NCI-H128 (cell line): ENCODE measurements around the gene BMAL1.
"Not testable (repeated sequence)": the region's sequence is repeated elsewhere in the genome, so short reads cannot be mapped to it uniquely, and the experiment has no call there.

Experiments used
- DNase-seq: peaks from one replicate; lab custom pipeline; 2025; ENCODE audit not compliant: unreplicated experiment; lab: John Stamatoyannopoulos, UW

Gene BMAL1

GRCh38 chr11:13277768-13278608, at the start of gene BMAL1:
Gene BMAL1 (plus strand): TSS chr11:13277790. CDS start chr11:13354309, 76,519 bp downstream.
- DNase-seq: no peak

GRCh38 chr11:13228572-13228971, 49.0 kb upstream of the BMAL1 start:
- DNase-seq: no peak

- DNase-seq: no peak
Measured at GRCh38 chr11:13229136-13229535, 48.5 kb upstream of the BMAL1 start.

GRCh38 chr11:13229711-13230318, 47.8 kb upstream of the BMAL1 start:
- no peak for DNase-seq

DNA sequence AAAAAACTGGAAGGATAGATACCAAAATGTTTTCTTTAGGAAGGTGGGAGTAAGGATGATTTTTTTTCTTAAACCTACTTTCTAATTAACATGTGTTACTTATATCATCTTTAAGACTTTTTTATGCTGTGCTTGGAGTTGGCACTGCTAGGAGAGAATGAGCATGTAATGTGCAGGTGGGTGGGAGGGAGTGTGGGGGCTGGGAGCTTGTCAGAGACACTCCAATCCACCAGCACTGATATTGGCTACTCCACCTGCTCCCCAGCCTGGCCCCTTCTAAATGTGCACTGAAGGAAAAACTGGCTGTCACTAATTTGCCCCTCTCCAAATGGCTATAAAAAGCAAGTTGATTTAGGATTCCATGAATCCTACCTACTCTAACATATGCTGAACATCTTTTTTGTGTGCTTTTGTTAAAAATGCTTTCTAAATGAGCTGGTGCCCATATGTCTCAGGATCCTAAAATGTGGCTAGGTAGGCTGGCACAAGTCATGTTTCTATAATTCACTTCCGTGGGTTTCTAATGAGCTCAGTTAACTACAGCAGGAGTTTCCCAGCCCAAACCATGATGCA, 44.3 kb upstream of the BMAL1 start:
- DNase-seq: no peak

DNA sequence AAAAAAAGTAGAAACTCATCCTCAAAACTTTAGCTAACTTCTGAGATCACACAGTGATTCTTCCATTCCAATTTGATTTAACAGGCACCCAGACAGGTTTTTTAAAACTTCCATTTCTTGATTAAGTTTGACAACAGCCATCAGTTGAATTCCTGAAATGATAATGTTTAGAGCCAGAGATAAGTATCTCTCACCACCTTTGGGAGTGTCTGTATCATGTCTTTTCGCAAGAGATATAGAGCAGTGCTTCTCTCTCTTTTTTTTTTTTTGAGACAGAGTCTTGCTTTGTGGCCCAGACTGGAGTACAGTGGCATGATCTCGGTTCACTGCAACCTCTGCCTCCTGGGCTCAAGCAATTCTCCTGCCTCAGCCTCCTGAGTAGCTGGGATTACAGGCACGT, 41.7 kb upstream of the BMAL1 start:
- DNase-seq: no peak

- DNase-seq: no peak
Measured at GRCh38 chr11:13236626-13237025, 41.0 kb upstream of the BMAL1 start.

DNA sequence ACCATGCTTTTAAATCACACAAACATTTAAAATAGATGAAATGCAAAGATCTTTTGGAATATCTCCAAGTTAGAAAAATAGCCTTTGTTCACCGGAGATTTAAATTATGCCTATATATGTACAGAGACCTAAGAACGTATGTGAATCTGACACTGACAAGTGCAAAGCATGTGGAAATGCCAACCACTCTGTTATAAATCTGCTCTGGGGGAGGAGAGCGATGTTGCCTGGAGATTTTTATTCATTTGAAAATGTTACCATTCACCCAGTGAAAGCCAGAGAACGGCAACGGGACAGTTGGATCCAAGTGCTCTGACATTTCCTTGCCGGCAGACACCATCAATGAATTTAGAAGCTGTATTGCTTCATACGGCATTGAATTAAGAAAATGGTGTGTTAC, 39.8 kb upstream of the BMAL1 start:
- no peak for DNase-seq

- DNase-seq: no peak
Measured at GRCh38 chr11:13238879-13239514, 38.6 kb upstream of the BMAL1 start.

DNA sequence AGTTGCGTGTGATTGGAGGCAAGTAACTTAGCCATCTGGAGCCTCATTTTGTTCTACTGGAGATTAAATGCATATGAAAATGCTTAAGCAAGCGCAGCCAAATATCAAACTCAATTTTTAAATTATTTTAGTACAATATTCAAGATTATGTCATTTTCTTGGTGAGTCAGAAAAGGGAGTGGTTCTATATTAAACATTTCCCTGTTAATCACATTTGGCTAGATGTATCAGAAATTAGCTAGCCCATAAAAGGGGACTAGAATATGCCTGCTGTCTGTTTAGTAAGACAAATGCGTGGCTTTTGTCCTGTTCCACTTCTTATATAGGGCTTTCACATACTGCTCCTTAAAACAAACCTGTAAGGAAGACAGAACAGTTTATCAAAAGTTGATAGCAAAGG, 35.0 kb upstream of the BMAL1 start:
- no peak for DNase-seq

GRCh38 chr11:13247606-13248296, 29.8 kb upstream of the BMAL1 start:
- no peak for DNase-seq

- DNase-seq: no peak
Measured at GRCh38 chr11:13249177-13249576, 28.4 kb upstream of the BMAL1 start.

DNA sequence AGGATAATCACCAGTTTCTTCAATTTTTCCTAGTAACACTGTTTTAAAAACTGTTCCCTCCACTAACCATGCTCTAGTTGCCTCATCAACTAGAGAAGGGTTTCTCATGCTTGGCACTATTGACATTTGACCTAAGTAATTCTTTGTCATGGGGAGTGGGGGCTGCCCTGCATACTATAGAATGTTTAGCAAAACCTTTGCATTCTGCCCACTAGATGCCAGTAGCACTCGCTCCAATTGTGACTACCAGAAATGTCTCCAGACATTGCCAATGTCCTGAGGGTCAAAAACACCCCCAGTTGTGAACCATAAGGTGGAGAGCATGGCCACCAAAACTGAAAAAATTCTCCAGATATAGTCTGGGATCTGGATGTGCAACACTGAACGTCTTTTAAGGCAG, 27.6 kb upstream of the BMAL1 start:
- DNase-seq: no peak

- DNase-seq: no peak
Measured at GRCh38 chr11:13251966-13252365, 25.6 kb upstream of the BMAL1 start.

- DNase-seq: no peak
Measured at GRCh38 chr11:13252438-13252837, 25.2 kb upstream of the BMAL1 start.

DNA sequence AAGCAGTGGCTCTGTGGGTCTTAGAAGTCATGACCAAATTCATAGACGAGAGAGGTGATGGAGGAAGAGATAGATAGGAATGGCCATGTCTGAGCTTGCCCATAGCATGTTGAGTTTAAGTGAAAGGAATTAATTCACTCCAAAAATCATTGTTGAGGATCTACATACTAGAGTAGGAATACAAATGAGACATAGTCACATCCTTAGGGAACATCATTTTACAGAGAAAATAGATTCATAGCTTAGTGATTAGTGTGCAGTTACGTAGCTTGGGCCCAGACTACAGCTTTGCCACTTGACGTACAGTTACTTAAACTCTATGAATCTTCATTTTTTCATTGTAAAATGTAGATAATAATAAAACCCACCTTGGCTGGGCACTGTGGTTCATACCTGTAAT, 21.4 kb upstream of the BMAL1 start:
- DNase-seq: no peak

DNA sequence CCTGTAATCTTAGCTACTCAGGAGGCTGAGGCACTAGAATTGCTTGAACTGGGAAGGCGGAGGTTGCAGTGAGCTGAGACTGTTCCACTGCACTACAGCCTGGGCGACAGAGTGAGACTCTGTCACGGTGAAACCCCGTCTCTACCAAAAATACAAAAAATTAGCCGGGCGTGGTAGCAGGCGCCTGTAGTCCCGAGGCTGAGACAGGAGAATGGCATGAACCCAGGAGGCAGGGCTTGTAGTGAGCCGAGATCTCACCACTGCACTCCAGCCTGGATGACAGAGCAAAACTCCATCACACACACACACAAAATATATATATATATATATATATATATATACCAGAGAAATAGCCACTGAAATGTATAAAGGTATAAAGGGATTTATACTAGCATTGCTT, 19.5 kb upstream of the BMAL1 start:
- DNase-seq: not testable (repeated sequence)

DNA sequence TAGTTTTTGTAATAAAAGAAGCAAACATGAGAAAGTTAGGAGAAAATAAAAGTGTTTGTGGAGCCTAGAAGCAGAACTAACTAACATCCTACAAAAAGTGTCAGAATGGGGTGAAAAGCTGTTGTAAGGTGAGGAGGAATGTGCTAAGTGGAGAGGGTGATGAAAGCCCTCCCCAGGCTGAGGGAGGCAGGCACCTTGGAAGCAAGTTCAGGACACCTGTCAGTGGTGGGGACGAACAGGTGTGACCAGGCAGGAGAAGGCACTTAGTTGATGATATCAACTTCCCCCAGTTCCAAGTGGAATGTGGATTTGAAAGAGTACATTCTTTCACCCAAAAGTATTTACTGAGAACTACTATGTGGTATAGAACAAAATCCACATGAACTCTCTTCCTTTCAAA, 18.7 kb upstream of the BMAL1 start:
- DNase-seq: no peak

- DNase-seq: no peak
Measured at GRCh38 chr11:13259374-13259773, 18.2 kb upstream of the BMAL1 start.

- no peak for DNase-seq
Measured at GRCh38 chr11:13260201-13260962, 17.2 kb upstream of the BMAL1 start.
